ENCODE data around the gene GRIN1.

Gene GRIN1

DNA sequence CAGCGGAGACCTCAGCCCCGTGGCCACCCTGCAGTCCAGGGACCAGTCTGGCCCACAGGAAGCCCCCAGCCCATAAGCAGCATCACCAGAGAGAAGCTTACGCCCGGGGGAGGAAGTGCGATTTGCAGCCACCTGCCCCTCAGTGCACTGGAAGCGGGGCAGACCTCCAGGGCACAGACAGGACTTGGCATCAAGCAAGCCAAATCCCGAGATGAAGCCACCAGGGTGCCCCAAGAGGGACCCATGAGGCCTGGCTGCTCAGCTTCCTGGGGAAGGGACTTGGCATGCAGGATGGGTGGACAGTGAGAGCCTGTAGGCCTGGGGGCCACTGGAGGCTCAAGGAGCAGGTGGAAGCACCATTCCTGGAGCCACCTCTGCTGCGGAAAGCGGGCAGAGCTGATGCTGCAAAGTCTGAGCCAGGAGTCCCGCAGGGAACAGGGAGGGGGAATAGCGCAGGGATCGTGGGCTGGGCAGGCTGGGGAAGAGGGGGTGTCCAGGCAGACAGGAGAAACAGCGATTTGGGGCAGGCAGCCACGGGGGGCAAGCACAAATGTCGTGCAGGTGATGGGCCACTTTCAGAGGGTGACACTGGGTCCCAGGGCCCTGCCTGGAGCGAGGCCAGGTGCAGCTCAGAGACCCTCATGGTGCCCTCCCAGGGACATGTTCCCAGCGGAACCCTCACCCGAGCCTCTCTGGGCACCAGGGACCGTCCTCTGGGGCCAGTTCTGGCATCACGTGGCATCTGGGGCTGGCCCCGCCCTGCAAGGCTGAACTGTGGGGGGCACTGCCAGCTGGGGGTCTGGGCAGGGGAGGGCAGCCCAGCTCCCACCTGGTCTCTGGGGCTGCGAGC is 27.7 kb downstream of the GRIN1 start:
- H3K4me3 ChIP-seq (ENCODE audit: low read depth, low read length), result no peak overlapping the region
- no peak for DNase-seq (ENCODE audit: low read depth)
- TF ChIP-seq, protein P1, sequence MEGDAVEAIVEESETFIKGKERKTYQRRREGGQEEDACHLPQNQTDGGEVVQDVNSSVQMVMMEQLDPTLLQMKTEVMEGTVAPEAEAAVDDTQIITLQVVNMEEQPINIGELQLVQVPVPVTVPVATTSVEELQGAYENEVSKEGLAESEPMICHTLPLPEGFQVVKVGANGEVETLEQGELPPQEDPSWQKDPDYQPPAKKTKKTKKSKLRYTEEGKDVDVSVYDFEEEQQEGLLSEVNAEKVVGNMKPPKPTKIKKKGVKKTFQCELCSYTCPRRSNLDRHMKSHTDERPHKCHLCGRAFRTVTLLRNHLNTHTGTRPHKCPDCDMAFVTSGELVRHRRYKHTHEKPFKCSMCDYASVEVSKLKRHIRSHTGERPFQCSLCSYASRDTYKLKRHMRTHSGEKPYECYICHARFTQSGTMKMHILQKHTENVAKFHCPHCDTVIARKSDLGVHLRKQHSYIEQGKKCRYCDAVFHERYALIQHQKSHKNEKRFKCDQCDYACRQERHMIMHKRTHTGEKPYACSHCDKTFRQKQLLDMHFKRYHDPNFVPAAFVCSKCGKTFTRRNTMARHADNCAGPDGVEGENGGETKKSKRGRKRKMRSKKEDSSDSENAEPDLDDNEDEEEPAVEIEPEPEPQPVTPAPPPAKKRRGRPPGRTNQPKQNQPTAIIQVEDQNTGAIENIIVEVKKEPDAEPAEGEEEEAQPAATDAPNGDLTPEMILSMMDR (IDR thresholded peaks at IDR 0.05; ENCODE audit: low read depth, low read length, missing control alignments), result no peak
- in situ Hi-C loops (cut with HindIII; ENCODE audit: low sequenced_read_pairs), result no loop called here

DNA sequence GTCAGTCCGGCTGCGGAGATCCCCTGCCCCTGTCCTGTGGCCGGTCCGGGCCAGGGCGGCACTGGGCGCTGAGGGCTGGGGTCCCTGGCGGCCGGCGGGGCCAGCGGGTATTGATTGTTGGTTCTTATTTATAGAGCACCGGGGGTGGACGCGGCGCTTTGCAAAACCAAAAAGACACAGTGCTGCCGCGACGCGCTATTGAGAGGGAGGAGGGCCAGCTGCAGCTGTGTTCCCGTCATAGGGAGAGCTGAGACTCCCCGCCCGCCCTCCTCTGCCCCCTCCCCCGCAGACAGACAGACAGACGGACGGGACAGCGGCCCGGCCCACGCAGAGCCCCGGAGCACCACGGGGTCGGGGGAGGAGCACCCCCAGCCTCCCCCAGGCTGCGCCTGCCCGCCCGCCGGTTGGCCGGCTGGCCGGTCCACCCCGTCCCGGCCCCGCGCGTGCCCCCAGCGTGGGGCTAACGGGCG is 28.4 kb downstream of the GRIN1 start:
- no peak for DNase-seq (ENCODE audit: low read depth)
- in situ Hi-C loops (cut with HindIII; ENCODE audit: low sequenced_read_pairs), result no loop called here
- H3K4me3 ChIP-seq (ENCODE audit: low read depth, low read length), result no peak overlapping the region
- TF ChIP-seq, protein P1 (IDR thresholded peaks at IDR 0.05; ENCODE audit: low read depth, low read length, missing control alignments), result no peak

DNA sequence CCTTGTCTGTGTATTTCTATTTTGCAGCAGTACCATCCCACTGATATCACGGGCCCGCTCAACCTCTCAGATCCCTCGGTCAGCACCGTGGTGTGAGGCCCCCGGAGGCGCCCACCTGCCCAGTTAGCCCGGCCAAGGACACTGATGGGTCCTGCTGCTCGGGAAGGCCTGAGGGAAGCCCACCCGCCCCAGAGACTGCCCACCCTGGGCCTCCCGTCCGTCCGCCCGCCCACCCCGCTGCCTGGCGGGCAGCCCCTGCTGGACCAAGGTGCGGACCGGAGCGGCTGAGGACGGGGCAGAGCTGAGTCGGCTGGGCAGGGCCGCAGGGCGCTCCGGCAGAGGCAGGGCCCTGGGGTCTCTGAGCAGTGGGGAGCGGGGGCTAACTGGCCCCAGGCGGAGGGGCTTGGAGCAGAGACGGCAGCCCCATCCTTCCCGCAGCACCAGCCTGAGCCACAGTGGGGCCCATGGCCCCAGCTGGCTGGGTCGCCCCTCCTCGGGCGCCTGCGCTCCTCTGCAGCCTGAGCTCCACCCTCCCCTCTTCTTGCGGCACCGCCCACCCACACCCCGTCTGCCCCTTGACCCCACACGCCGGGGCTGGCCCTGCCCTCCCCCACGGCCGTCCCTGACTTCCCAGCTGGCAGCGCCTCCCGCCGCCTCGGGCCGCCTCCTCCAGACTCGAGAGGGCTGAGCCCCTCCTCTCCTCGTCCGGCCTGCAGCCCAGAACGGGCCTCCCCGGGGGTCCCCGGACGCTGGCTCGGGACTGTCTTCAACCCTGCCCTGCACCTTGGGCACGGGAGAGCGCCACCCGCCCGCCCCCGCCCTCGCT is 29.0 kb downstream of the GRIN1 start:
- DNase-seq (ENCODE audit: low read depth), result no peak
- TF ChIP-seq, protein P1 (IDR thresholded peaks at IDR 0.05; ENCODE audit: low read depth, low read length, missing control alignments), result no peak
- H3K4me3 ChIP-seq (ENCODE audit: low read depth, low read length), result no peak overlapping the region
- in situ Hi-C loops (cut with HindIII; ENCODE audit: low sequenced_read_pairs), result no loop called here

DNA sequence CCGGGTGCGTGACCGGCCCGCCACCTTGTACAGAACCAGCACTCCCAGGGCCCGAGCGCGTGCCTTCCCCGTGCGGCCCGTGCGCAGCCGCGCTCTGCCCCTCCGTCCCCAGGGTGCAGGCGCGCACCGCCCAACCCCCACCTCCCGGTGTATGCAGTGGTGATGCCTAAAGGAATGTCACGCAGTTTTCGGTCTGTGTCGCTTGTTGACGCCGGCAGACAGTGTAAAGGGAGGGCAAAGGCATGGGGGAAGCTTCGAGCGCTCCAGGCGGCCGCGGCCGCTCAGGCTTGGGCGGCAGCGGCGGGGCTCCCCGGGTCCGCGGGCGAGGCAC is 29.6 kb downstream of the GRIN1 start:
- no peak for DNase-seq (ENCODE audit: low read depth)
- TF ChIP-seq, protein P1 (IDR thresholded peaks at IDR 0.05; ENCODE audit: low read depth, low read length, missing control alignments), result no peak
- H3K4me3 ChIP-seq (ENCODE audit: low read depth, low read length), result no peak overlapping the region
- in situ Hi-C loops (cut with HindIII; ENCODE audit: low sequenced_read_pairs), result no loop called here

DNA sequence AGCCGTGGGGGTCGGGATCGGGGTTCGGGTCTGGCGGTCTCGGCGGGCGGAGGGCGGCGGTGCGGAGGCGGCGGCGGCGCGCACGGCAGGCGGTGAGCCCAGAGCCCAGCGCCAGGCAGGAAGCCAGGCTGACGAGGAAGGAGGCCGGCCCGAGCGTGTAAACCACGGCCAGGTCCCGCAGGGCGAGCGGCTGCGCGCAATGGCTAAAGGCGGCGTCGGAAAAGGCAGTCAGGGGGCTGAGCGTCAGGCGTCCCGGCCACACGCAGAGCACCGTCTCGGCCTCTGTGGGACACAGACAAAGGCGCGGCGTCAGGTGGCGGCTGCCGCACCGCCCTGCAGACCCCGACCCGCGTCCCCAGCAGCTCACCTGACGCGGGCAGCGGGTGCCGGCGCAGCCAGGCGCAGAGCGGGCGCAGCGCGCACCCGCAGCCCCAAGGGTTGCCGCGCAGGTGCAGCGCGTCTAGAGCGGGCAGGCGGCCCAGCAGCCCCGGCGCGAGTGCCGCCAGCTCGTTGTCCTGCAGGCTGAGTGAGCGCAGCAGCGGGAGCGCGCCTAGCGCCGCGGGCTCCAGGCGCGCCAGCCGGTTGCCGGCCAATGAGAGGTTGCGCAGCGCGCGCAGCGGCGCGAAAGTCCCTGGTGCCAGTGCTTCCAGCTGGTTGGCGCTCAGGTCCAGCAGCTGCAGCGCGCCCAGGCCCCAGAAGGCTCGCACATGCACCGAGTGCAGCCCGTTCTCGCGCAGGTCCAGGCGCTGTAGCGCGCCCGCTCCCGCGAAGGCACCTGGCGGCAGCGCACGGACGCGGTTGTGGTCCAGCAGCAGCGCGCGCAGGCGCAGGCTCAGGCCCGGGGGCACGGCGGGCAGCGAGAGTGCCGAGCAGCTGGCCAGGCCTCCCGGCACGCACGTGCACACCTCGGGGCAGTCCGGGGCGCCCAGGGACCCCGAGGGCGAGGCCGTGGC is 30.2 kb downstream of the GRIN1 start:
- no peak overlapping the region for H3K4me3 ChIP-seq (ENCODE audit: low read depth, low read length)
- in situ Hi-C loops (cut with HindIII; ENCODE audit: low sequenced_read_pairs), result no loop called here
- DNase-seq (ENCODE audit: low read depth), result no peak
- TF ChIP-seq, protein P1 (IDR thresholded peaks at IDR 0.05; ENCODE audit: low read depth, low read length, missing control alignments), result no peak

DNA sequence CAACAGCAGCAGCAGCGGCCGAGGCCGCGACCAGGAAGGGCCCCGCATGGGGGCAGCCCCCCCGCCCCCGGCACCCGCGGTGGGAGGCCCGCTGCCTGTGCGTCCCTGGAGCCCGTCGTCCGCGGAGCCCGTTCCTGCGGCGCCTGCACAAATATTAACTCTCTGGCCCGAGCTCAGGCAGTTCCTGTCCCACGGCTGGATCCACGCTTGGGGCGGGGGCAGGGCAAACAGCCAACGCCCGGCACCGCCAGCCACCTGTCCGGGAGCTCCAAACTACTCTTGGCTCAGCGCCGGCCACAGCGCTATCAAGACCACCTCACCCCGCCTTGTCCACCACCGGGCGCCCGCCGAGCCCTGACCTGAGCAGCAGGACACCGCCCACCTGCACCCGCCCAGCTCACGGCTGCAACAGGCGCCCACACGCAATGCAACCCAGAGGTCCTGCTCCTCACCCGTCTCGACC is 31.0 kb downstream of the GRIN1 start, which contains the start of gene LRRC26:
Gene LRRC26 (minus strand): TSS at position 156 of the 463 bp plus-strand sequence. CDS start 108 bp downstream, at position 48.
- no peak within 1 kb of the TSS for H3K4me3 ChIP-seq (ENCODE audit: low read depth, low read length)
- no peak for DNase-seq (ENCODE audit: low read depth)
- in situ Hi-C loops (cut with HindIII; ENCODE audit: low sequenced_read_pairs), result no loop called here
- TF ChIP-seq, protein P1 (IDR thresholded peaks at IDR 0.05; ENCODE audit: low read depth, low read length, missing control alignments), result no peak
